HG03457 (cell line): ENCODE results near the gene IRAK1.
A peak's percentile ranks its signal among the peaks of the same experiment; 100 is the strongest.

ENCODE experiments used
- ATAC-seq: cut with Tn5 transposase; IDR thresholded peaks from one replicate; pipeline ENCODE4 v1.9.1; 2021; ENCODE audit warnings: moderate number of reproducible peaks; ENCODE audit not compliant: unreplicated experiment

Gene IRAK1

DNA sequence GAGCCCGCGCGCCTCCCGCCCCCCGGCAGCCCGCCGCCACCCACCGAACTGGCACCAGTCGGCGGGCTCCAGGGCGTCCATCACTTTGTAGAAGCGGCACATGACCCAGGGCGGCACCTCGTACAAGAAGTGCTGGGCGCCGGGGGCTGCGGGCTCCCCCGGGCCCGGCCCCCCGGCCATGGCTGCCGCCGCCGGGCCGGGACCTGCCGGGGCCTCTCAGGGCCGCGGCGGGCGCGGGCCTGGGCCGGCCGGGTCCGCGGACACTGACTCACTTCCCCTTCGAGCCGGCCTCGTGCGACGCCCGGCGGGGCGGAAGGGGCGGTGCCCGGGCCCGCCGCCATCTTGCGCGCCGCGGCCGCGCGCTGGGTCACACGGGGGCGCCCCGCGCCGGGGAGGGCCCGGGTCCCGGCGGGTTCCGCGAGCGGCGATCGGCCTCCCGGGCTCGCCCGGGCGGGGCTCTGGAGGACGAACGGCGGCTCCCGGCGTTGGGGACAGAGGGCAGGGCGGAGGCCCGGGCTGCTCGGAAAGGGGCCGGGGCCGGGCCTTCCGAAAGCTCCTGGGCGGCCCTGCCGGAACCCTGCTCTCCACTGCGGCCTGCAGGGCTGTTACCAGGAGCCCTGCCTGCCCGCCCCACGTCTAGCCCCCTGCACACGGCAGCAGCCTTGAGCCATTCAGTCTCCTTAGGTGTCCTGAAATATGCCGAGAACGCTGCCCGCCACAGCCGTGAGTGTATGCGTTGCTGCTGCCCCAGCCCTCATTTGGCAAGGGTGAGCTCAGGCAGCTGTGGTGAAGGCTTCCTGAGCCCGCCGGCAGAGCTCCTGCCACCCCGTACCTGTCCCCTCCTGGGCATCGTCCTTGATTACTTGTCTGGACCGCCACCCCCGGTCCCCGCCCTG lies at the start of gene IRAK1:
IRAK1 (minus strand) TSS at position 270 of the 896 bp plus-strand sequence; CDS start at position 180, 90 bp downstream.
- peak; percentile 60 for ATAC-seq

DNA sequence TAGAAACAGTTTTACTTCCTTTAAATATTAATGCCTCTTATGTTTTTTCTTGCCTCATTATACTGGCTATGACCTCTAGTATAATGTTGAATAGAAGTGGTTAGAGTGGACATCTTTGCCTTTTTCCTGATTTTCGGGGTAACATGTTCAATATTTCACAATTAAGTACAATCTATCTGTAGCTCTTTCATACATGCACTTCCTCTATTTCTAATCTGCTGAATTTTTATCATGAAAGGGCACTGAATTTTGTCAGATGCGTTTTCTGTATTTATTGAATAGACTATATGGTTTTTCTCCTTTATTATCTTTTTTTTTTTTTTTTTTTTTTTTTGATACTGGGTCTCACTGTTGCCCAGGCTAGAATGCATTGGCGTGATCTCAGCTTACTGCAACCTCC lies 48.9 kb upstream of the IRAK1 start:
- no peak for ATAC-seq

DNA sequence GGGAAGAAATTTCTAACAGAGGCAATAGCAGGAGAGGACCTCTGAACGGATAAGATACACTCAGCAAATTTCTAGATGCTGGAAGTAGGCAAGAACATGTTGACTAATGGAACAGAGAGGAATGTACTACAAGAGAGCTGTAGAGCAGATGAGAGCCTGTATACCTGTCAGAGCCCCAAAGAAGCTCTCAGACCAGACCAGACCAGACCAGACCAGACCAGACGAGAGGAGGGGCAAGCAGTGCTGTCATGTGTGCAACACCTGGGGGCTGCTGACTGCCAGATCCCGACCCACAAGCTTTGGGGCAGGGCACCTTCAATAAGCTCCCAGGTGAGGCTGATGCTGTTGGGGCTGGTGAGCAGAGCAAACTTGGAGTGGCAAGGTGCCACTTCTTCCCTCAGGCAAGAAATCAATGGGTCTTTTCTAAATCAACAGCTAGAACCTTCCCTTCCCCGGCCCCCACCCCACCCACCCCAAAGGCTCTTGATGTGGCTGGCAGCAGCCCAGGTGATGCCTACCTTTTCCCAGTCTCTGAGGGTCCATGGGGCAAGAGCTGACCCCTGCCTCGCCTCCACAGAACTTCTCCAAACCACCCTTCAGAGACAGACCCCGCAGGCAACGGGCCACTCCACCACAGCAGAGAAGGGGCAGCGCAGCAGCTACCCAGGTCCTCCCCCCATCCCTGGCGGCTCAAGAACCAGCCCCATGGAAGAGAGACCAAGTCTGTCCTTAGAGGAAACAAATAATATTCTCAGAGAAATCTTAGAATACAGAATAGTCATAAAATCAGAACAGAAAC lies 45.1 kb upstream of the IRAK1 start:
- no peak for ATAC-seq

DNA sequence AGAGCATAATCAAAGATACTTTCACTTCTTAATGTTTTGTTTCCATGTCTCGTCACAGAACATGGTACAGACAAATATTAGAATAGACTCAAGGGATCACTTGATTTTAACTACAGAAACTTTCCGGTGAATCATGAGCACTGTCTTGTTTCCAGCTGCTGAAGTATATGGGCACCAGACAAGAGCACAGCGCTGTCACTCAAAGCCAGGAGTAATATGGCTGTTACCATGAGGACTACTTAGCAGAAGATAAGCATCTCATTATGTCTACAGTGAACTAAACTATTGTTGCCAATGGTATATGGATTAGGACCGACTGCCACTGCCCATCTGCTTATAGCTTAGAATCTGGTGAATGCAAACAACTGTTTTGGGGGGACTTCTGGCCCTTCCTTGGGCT lies 43.5 kb upstream of the IRAK1 start:
- ATAC-seq = no peak

DNA sequence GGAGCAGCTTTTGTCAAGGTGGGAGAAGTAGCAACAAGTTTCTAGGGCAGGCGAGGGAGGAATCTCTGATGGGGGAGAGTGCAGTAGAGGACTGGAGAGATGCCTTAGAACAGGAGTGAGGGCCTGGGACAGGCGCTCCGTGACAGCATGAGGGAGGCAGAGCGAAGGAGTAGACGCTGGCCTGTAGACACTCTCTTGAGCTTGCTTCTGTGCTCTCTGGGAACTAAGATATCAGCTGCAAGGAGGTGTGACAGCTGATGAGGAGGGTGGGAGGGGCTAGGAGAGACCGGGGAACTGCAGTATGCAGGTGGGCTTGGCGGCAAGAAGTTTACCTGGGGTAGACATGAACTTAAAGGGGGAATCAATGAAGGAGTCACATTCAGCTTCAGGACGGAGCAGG lies 42.1 kb upstream of the IRAK1 start:
- ATAC-seq = no peak

DNA sequence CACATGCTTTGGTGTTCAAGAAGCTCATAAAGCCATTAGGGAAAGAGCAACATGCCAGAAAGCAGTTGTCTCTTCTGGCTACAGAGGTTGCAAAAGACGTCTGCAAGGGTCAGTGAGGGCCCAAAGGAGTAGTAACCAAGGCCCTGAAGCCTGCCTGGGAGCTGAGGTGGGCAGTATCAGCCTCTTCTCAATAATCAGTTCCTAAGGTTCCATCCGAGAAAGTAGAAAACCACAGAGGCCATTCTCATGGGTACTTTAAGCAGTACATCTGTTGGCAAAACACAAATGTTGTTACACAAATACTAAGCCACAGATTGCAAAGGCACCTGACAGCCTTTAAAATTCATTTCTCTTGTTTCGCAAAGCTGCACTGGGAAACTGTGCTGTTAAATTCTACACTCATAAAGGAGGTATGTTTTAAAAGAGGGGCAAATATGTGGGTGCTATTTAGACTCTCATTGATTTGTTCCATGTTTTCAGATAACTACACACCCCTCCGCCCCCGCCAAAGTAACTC lies 40.1 kb upstream of the IRAK1 start:
- ATAC-seq = no peak

DNA sequence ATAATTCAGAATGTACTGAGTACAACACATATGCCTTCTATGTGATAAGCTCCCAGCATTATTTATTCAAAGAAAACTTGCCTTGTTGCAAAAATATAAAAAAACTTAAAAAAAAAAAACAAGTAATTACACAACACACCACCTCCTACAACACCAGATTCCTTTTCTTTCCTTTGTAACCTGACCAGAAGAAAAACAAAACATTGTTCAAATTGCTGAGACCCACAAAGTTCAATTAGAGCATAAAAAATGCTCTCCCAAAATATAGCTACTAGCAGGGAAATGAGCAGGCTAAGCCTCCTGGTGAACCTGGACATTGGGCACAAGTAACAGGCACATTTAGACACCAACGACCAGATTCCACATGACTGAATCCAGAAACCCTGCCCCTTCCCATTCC lies 39.5 kb upstream of the IRAK1 start:
- no peak for ATAC-seq

DNA sequence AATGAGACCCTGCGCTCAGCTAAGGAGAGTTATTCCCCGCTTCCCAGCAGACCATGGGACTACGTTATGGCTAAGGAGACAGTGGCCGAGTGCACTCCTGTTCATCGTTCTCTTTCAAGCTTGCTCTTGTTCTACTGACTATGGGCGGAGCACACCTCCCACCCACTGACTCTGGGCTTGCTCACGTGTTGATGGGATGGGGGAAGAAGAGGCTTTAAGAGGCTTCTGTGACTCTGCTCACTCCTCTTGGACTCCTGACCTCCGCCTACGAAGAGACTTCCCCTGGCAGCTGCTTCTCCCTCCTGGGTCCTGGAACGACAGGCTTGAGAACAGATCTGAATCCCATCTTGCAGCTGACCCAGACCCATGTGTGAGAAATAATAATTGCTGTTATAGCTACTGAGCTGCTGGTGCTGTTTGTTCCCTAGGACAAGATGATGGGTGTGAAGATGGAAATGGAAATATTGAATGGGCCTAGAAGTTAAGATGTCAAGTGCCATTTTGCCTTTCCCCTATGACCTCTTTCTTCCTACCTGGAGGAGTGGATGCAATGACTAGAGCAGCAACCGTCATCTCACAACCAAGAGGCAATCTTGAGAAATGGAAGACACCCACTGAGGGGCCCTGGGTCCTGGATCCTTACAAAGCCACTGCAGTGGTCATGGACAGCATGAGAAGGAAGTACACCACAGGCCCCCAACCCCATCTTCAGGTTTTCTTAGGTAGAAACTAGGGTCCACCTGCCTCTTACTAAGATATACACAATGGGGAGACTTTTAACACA lies 38.7 kb upstream of the IRAK1 start:
- ATAC-seq = no peak

DNA sequence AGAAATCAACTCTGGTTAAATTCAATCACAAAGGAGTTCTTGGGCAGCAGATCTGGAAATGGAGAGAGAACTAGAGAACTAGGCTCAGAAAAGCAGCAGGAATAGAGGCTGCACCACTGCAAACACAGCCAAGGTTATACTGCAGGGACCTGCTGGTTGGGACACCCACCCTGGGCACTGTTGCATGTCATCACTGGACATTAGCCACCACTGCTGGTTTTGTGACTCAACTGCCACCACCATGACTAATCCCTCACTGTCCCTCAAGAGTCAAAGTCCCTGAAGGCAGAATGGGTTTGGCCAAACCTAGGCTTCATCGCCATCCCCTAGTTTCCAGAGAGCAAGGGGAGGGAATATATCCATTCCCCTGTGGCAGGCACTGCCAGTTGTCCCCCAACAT lies 38.1 kb upstream of the IRAK1 start:
- ATAC-seq = no peak

DNA sequence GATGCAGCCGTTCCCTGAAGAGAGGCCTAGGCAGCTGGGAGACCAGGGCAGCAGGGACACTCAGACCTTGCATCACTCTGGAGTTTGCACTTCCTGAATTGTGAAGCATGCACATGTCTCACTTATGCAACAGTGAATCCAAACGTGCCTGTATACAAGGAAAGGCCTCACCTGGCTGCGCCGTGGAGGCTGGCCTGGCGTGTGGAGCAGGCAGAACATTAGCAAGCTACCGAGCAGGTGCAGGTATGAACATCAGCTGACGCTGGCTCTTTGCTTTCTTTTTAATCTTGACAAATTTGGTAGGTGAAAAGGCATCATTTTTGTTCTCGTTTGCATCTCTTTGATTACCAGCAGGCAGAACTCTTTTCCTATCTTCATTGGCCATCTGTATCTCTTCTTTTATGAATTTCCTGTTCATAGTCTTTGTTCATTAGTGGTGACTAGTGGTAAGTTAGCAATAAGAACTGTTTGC lies 37.1 kb upstream of the IRAK1 start:
- ATAC-seq = no peak

DNA sequence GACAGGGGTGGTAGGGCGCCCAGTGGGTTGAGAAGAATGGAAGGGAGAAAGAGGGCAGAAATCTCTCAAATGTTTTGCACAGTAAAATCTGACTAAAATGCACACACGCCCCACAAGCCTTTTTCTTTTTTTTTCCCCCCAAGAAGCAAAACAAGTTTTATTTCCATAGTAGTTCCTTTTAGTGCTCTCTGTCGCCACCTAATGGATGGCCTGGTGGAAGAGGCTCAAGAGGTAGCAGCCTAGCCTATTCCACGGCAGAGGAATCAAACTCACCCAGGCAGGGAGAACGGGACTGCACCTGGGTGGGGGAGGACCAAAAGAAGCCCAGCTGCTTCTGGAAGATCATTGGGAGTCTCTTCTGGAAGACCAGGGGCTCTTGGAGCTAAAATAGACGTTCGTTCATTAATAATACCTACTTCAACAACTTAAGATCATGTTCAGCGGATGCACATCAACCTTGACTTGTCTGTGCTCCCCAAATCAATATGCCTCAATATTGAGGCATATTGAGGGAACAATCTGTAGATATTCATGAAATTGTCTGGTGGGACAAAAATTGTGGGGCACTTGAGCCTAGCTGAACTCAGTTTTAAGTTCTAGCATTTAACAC lies 31.6 kb upstream of the IRAK1 start:
- no peak for ATAC-seq

DNA sequence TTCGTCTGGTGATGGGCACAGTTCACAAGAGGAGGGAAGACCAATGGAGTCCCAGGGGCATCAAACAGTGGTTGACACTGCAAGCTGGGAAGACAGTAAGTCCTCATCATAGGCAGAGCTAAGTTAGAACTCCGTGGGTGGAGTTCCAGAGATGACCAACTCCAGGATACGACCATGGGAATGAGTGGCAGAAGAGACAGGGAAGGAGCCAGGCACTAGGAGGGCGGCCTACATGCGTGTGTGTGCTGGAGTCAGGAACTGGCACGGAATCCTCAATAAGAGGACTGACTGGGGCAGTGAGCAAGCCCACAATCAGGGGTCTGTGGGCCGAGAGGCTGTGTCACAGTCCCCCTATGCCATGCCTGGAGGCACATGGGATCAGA lies 30.4 kb upstream of the IRAK1 start:
- ATAC-seq = no peak

DNA sequence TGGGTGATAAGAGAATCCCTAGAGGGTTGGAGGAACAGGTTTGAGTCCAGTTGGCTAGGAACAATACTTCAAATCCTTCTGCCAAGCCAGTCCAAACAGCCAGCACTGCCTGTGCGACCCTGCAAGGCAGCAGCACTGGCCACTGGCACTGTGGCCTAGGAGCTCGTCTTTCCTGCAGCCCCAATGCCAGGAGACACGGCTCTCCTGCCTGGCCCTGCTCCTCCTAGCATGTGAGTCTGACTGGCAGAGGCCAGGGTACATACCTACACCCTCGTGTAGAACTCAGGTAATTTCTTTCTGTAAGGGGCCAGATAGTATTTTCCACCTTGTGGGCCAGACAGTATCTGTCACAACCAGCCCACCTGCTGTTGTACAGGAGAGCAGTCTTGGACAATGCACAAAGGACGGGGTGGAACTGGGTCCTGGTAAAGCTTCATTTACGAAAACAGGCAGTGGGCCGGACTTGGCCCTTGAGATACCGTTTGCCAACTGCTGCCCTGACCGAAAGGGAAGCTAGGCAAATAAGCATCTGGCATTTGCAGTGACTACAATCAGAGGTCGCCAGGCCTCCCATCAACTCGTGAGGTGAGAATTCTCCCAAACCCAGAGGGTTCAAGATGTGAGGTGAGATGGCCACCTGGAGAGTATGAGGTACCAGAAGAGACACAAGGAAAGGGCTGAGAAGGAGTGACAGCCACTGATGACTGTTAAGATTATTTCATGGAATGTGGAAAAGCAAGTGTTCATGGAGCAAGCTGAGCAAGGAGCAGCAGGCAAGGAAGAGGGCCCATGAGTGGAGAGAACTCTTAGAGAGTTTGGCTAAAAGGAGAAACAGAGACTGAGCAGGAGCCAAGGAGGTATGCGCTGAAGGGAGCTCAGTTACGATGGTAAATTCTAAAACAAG lies 29.8 kb upstream of the IRAK1 start:
- no peak for ATAC-seq

DNA sequence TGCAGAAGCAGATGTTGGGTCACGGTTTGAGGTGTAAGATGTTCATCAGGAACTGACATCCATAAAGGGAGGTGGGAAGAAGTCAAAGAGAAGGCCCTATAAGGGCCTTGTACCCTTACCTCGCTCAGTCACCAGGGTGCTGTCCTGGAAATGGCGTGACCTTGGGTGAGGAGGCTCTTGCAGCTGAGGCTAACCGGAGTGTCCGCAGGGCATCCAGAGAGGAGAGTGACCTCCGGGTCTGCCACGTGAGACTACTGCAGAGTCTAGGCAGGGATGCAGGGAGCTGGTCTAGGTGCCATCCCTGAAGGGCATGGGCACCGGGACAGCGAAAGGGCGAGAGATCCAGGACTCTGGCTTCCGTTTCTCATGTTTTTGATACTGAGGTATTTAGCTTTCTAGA lies 28.7 kb upstream of the IRAK1 start:
- no peak for ATAC-seq

DNA sequence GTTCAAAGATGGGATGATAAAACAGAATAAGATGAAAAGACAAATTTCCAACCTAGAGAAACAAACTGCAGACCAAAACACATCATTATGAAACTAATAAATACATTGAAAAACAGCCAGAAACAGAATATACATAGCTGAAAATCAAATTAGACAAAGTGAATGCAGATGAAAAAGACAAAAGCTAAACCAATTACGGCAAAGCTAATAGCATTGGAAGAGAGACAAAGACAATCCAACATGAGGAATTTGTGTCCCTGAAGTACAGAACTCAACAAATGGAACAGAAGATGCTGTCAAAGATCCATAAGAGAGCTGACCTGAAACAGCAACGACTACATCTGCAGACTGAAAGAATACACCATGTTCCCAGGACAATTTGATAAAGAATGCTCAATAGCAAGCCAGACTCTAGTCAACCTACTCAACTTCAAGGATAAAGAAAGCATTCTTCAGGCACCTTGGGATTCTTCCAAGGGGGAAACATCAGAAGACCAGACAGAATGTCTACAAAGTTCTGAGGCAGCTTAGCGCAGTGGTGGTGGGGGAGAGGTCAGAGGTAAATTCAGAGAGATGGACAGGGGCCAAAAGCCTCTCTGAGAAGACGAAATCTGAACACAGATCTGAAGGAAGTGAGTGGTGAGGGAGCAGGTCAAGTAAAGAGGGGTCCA lies 27.4 kb upstream of the IRAK1 start:
- no peak for ATAC-seq

DNA sequence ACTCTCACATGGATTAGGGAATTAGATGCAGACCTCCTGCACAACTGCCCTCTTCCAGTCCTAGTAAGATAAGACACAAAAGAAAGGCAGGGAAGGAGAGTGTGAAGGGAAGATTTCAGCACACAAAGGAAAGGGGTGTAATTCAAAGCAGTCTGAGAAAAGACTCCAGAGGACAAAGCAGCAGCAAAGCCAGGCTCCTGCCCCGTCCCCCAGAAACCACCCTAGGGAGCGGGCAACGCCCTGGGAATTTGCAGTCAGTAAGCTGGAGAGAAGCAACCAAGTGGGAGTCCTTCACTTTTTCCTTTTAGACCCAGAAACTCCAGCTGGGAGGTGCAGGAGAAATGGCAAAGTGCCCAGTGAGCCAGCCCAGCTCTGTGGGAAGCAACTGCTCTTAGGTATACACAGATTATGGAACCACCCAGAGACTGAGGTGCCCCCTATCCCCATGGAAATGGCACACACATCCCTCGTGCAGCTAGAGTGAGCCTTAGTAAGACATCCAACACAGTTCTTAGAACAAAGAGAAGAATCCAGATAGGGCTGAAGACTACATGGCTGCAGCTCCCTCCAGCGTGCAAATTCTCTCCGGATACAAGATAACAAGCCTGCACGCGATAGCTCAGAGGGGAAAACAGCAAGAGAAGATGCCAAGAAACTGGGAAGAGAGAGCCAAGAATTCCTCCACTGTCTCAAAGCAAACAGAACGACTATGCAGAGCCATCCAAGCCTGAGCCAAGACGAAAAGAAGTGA lies 26.5 kb upstream of the IRAK1 start:
- no peak for ATAC-seq

DNA sequence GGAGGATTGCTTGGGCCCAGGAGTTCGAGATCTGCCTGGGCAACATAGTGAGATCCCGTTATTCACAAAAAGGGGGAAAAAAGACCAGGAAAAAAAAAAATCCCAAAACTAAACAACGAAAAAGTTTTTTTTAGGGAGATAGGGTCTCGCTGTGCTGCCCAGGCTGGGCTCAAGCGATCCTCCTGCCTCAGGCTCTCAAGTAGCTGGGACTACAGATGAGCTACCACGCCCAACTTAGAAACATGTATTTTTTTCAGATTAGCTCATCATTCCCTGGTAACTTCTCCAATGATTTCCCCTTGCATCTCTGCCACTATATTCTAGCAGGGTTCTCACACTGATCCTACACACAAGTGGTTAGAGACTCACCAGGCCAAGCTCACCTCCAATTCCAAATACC lies 24.4 kb upstream of the IRAK1 start:
- no peak for ATAC-seq

DNA sequence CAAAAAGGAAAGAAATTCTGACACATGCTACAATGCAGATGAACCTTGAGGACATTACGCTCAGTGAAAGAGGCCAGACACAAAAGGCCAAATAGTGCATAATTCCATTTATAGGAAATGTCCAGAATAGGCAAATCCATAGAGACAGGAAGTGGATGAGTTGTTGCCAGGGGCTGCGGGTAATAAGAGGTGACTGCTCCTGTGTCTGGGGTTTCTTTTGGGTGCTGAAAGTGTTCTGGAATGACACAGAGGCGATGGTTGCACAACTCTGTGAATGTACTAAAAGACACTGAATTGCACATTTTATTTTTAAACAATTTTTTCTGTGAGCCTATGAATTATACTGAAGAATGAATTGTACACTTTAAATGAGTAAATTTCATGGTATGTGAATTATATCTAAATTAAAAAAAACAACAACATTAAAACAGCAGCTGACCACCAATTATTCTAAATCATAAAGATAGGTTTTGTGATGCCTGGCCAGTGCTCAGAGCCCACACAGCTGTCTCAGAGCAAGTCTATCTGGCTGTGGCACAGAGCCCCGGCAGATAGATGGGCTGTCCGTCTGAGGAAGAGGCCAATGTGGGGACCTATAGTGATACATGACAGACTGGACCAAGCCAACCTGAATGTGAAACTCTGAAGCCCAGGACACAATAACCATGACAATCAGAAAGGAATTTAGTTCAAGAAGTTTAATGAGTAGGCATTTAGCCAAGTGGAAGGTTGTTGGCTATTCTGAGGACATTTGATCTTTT lies 23.5 kb upstream of the IRAK1 start:
- no peak for ATAC-seq
